Endothelial cell (in vitro differentiated cells): ENCODE data around the gene WFS1. TPM values are rescaled to one million over a fixed set of nuclear protein-coding genes. Genes with fewer than 3 reads are reported as not detected.

ENCODE experiments used
- DNase-seq: peaks from one replicate; pipeline ENCODE4 v3.0.0; 2021; ENCODE audit warnings: low spot score
- H3K27ac Mint-ChIP-seq: one replicate; pipeline ENCODE4 v1.8.0; 2021; ENCODE audit warnings: mixed read lengths, inconsistent platforms; ENCODE audit not compliant: unreplicated experiment
- H3K27me3 Mint-ChIP-seq: one replicate; pipeline ENCODE4 v1.8.0; 2021; ENCODE audit warnings: mild to moderate bottlenecking, moderate library complexity, mixed read lengths, inconsistent platforms; ENCODE audit not compliant: unreplicated experiment
- H3K36me3 Mint-ChIP-seq: one replicate; pipeline ENCODE4 v1.8.0; 2021; ENCODE audit warnings: mild to moderate bottlenecking, low read depth, mixed read lengths, inconsistent platforms; ENCODE audit not compliant: unreplicated experiment
- H3K4me1 Mint-ChIP-seq: one replicate; pipeline ENCODE4 v1.8.0; 2021; ENCODE audit warnings: mild to moderate bottlenecking, mixed read lengths, inconsistent platforms; ENCODE audit not compliant: unreplicated experiment
- H3K4me3 Mint-ChIP-seq: one replicate; pipeline ENCODE4 v1.8.0; 2021; ENCODE audit warnings: mild to moderate bottlenecking, mixed read lengths, inconsistent platforms; ENCODE audit not compliant: unreplicated experiment
- H3K9me3 Mint-ChIP-seq: one replicate; pipeline ENCODE4 v1.8.0; 2021; ENCODE audit warnings: mixed read lengths, inconsistent platforms; ENCODE audit not compliant: unreplicated experiment
- total RNA-seq: library from RNA; stranded (reverse); fragmentation: NEBNext Ultra II Directional; extraction: Animal tissue kit (Norgen Biotek cat#: 25700); gene quantifications from one replicate; pipeline ENCODE4 v1.2.1, GENCODE V29; 2021; ENCODE audit not compliant: unreplicated experiment
- TF ChIP-seq, protein P1 (sequence below): fragments of 200-600 bp; sonication (generic); IDR thresholded peaks from one replicate; pipeline ENCODE4 v1.5.0; 2021; ENCODE audit warnings: antibody characterized with exemption; ENCODE audit not compliant: unreplicated experiment

Gene WFS1
- total RNA-seq, 1 donor from 2014 or later, result 53.2 TPM

- Mint-ChIP-seq H3K9me3 (no peaks in the 10 kb centered on the region), H3K4me1 (peaks cover 41% of the 10 kb centered on the region), H3K36me3 (peaks cover 4% of the 10 kb centered on the region), H3K27me3 (peaks cover 7% of the 10 kb centered on the region), H3K4me3 (no peak overlapping the region), H3K27ac (peak overlapping the region; percentile 91)
- TF ChIP-seq, protein P1, sequence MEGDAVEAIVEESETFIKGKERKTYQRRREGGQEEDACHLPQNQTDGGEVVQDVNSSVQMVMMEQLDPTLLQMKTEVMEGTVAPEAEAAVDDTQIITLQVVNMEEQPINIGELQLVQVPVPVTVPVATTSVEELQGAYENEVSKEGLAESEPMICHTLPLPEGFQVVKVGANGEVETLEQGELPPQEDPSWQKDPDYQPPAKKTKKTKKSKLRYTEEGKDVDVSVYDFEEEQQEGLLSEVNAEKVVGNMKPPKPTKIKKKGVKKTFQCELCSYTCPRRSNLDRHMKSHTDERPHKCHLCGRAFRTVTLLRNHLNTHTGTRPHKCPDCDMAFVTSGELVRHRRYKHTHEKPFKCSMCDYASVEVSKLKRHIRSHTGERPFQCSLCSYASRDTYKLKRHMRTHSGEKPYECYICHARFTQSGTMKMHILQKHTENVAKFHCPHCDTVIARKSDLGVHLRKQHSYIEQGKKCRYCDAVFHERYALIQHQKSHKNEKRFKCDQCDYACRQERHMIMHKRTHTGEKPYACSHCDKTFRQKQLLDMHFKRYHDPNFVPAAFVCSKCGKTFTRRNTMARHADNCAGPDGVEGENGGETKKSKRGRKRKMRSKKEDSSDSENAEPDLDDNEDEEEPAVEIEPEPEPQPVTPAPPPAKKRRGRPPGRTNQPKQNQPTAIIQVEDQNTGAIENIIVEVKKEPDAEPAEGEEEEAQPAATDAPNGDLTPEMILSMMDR, result no peak
- DNase-seq, result peak; percentile 23
Observed at GRCh38 chr4:6324461-6324998, 54.9 kb downstream of the WFS1 start.

GRCh38 chr4:6324999-6325787 lies 55.5 kb downstream of the WFS1 start:
- no peak overlapping the region for H3K4me3 Mint-ChIP-seq

GRCh38 chr4:6325788-6326290 lies 56.2 kb downstream of the WFS1 start:
- Mint-ChIP-seq H3K36me3 (peaks cover 4% of the 10 kb centered on the region), H3K9me3 (no peaks in the 10 kb centered on the region), H3K4me1 (peaks cover 41% of the 10 kb centered on the region), H3K27me3 (peaks cover 10% of the 10 kb centered on the region), H3K4me3 (no peak overlapping the region), H3K27ac (no peak overlapping the region)
- DNase-seq, result no peak
- TF ChIP-seq, protein P1, result no peak

More at GRCh38 chr4:6324999-6325787, 55.5 kb downstream of the WFS1 start:
- Mint-ChIP-seq H3K27me3 (peaks cover 10% of the 10 kb centered on the region), H3K9me3 (no peaks in the 10 kb centered on the region), H3K4me1 (peaks cover 41% of the 10 kb centered on the region), H3K27ac (peak overlapping the region; percentile 91), H3K36me3 (peaks cover 4% of the 10 kb centered on the region)
- no peak for DNase-seq
- TF ChIP-seq, protein P1, result no peak

- Mint-ChIP-seq H3K36me3 (peaks cover 4% of the 10 kb centered on the region), H3K9me3 (no peaks in the 10 kb centered on the region), H3K27me3 (peaks cover 12% of the 10 kb centered on the region), H3K27ac (no peak overlapping the region), H3K4me3 (no peak overlapping the region), H3K4me1 (peaks cover 41% of the 10 kb centered on the region)
- no peak for DNase-seq
- TF ChIP-seq, protein P1, result no peak
Observed at GRCh38 chr4:6326312-6327060, 56.8 kb downstream of the WFS1 start.
